SK-N-SH (cell line): ENCODE results near the gene STX11. TPM values are rescaled to one million over a fixed set of nuclear protein-coding genes. Genes with fewer than 3 reads are reported as not detected.

Experiments
- CTCF ChIA-PET: fragments of 300-600, 350-600 bp; formaldehyde crosslinking; extraction: SDS; loops from one replicate; lab custom pipeline; 2021; lab: Yijun Ruan, JAX
- POLR2A ChIA-PET: fragments of 350-600 bp; sonication (Branson Sonifier 250); formaldehyde crosslinking; extraction: SDS; loops from one replicate; lab custom pipeline; 2020; ENCODE audit warnings: antibody characterized with exemption, inconsistent platforms; lab: Yijun Ruan, JAX
- DNase-seq: peaks from one replicate; pipeline ENCODE4 v3.0.0; 2012
- H2AFZ ChIP-seq: fragments of 200-600 bp; sonication (generic); 2 replicates; pipeline ENCODE4 v1.8.1; 2016; ENCODE audit warnings: antibody characterized with exemption, mild to moderate bottlenecking, low read depth
- H3F3A ChIP-seq: fragments of 200-600 bp; sonication (generic); replicated peaks from 2 replicates; pipeline ENCODE3; 2016; ENCODE audit warnings: antibody characterized with exemption, mild to moderate bottlenecking; ENCODE audit not compliant: insufficient read depth
- H3K27ac ChIP-seq, 2 experiments: fragments of 200-500 bp in 1 of 2; fragments of 200-600 bp in 1 of 2; sonication (Bioruptor generic) in 1 of 2; sonication (generic), shearing (Covaris generic) in 1 of 2; 2 replicates each; pipeline versions ENCODE4 v1.5.1 to v1.6.1; 2014 to 2016; ENCODE audit warnings: low read depth in 2 of 2, inconsistent platforms in 1 of 2, low read length in 1 of 2, mild to moderate bottlenecking in 1 of 2, mixed read lengths in 1 of 2
- H3K27me3 ChIP-seq: fragments of 200-600 bp; sonication (generic), shearing (Covaris generic); 2 replicates; pipeline ENCODE4 v1.6.1; 2016; ENCODE audit warnings: mixed run types; ENCODE audit not compliant: insufficient read depth
- H3K36me3 ChIP-seq, 2 experiments: fragments of 200-500 bp in 1 of 2; fragments of 200-600 bp in 1 of 2; sonication (Bioruptor generic) in 1 of 2; sonication (generic) in 1 of 2; replicated peaks in 1 of 2; 2 replicates each; pipeline versions ENCODE3 to v1.5.1; 2014 to 2016; ENCODE audit warnings: low read length in 1 of 2, mild to moderate bottlenecking in 1 of 2; ENCODE audit not compliant: insufficient read depth in 2 of 2, control insufficient read depth in 1 of 2
- H3K4me1 ChIP-seq, 2 experiments: fragments of 200-500 bp in 1 of 2; fragments of 200-600 bp in 1 of 2; sonication (Bioruptor generic) in 1 of 2; sonication (generic), shearing (Covaris generic) in 1 of 2; 2 replicates each; pipeline versions ENCODE4 v1.5.1 to v1.6.1; 2014 to 2016; ENCODE audit warnings: low read depth in 1 of 2, low read length in 1 of 2, mixed run types in 1 of 2; ENCODE audit not compliant: insufficient read depth in 2 of 2, control insufficient read depth in 1 of 2
- H3K4me2 ChIP-seq: fragments of 200-600 bp; sonication (generic), shearing (Covaris generic); 2 replicates; pipeline ENCODE4 v1.6.1; 2017; ENCODE audit warnings: mixed run types
- H3K4me3 ChIP-seq, 2 experiments: fragments of 200-500 bp in 1 of 2; fragments of 200-600 bp in 1 of 2; sonication (Bioruptor generic) in 1 of 2; sonication (generic), shearing (Covaris generic) in 1 of 2; 2 replicates each; pipeline versions ENCODE4 v1.5.1 to v1.8.1; 2014 to 2016; ENCODE audit warnings: low read depth in 2 of 2, inconsistent platforms in 1 of 2, low read length in 1 of 2, mild to moderate bottlenecking in 1 of 2, mixed read lengths in 1 of 2, moderate library complexity in 1 of 2
- H3K79me2 ChIP-seq: fragments of 200-600 bp; sonication (generic); 2 replicates; pipeline ENCODE4 v1.8.1; 2017; ENCODE audit warnings: mild to moderate bottlenecking; ENCODE audit not compliant: insufficient read depth
- H3K9ac ChIP-seq: fragments of 200-600 bp; sonication (generic); 2 replicates; pipeline ENCODE4 v1.6.1; 2017; ENCODE audit warnings: mixed run types
- H3K9me2 ChIP-seq: fragments of 200-600 bp; sonication (generic); 2 replicates; pipeline ENCODE4 v1.6.1; 2017; ENCODE audit warnings: mixed run types
- H3K9me3 ChIP-seq: fragments of 200-600 bp; sonication (generic); 2 replicates; pipeline ENCODE4 v1.6.1; 2017; ENCODE audit warnings: mixed run types, mild to moderate bottlenecking, moderate library complexity
- H4K20me1 ChIP-seq: fragments of 200-600 bp; sonication (generic); 2 replicates; pipeline ENCODE4 v1.6.1; 2017; ENCODE audit warnings: mild to moderate bottlenecking, mixed run types; ENCODE audit not compliant: insufficient read depth
- CHD2 ChIP-seq: fragments of 150-350 bp; IDR thresholded peaks from 2 replicates; pipeline ENCODE4 v1.6.1; 2018; ENCODE audit warnings: low read length; ENCODE audit not compliant: partially characterized antibody
- FOSL2 ChIP-seq: IDR thresholded peaks from 2 replicates; pipeline ENCODE4 v1.4.0; 2012; ENCODE audit warnings: low read depth, mild to moderate bottlenecking, moderate library complexity, borderline replicate concordance
- FOXJ3 ChIP-seq: sonication (generic); formaldehyde crosslinking; IDR thresholded peaks from 2 replicates; pipeline ENCODE4 v1.5.1; 2020; ENCODE audit warnings: mild to moderate bottlenecking, missing genetic modification reagents
- FOXM1 ChIP-seq: IDR thresholded peaks from 2 replicates; pipeline ENCODE4 v1.4.0; 2012; ENCODE audit warnings: low read depth, mild to moderate bottlenecking
- IRF3 ChIP-seq: fragments of 150-350 bp; IDR thresholded peaks from 2 replicates; pipeline ENCODE4 v1.6.1; 2016; ENCODE audit warnings: mild to moderate bottlenecking, low read depth, low read length
- PBX3 ChIP-seq: IDR thresholded peaks from 2 replicates; pipeline ENCODE4; 2012
- RCOR1 ChIP-seq: fragments of 150-350 bp; IDR thresholded peaks from 2 replicates; pipeline ENCODE4 v1.6.1; 2017; ENCODE audit warnings: antibody characterized with exemption, low read length
- SIN3A ChIP-seq: IDR thresholded peaks from 2 replicates; pipeline ENCODE4 v1.6.1; 2012; ENCODE audit warnings: low read depth, mild to moderate bottlenecking, low read length, moderate library complexity, borderline replicate concordance
- SMC3 ChIP-seq: IDR thresholded peaks from 2 replicates; pipeline ENCODE4 v1.6.1; 2012; ENCODE audit warnings: low read depth, low read length, improper control_type of control experiment
- TAF1 ChIP-seq: IDR thresholded peaks from 2 replicates; pipeline ENCODE4 v1.6.1; 2012; ENCODE audit warnings: low read depth, mild to moderate bottlenecking, low read length, moderate library complexity, borderline replicate concordance
- TCF12 ChIP-seq: IDR thresholded peaks from 2 replicates; pipeline ENCODE4 v1.4.0; 2012
- TEAD4 ChIP-seq: IDR thresholded peaks from 2 replicates; pipeline ENCODE4 v1.4.0; 2012; ENCODE audit warnings: mild to moderate bottlenecking, borderline replicate concordance; ENCODE audit not compliant: insufficient read depth
- USF1 ChIP-seq: IDR thresholded peaks from 2 replicates; pipeline ENCODE4 v1.4.0; 2012; ENCODE audit warnings: low read depth, borderline replicate concordance
- USF2 ChIP-seq: fragments of 150-350 bp; IDR thresholded peaks from 2 replicates; pipeline ENCODE4 v1.6.1; 2017; ENCODE audit warnings: antibody characterized with exemption, low read length, low read depth, borderline replicate concordance
- WGBS: methylation state at CpG from one replicate; pipeline ENCODE4 v1.1.6; 2017; ENCODE audit warnings: low lambda C conversion rate; 5-methylcytosine and 5-hydroxymethylcytosine counted together
- polyA plus RNA-seq, 3 experiments: library from polyadenylated mRNA; depleted of rRNA; stranded (reverse); fragments of >200 nt; gene quantifications; 2 replicates each; pipeline ENCODE4 v1.2.3, GENCODE V29; 2012

Gene STX11
- polyA plus RNA-seq, 1 of the 3 experiments (the other 2 are of a cell fraction): 0.15 TPM

- H3K4me3 ChIP-seq: no peak overlapping the region
- no peaks in the 10 kb centered on the region for H3K79me2 ChIP-seq
- H3K9ac ChIP-seq: no peak overlapping the region
- H3K9me3 ChIP-seq: no peaks in the 10 kb centered on the region
- TF ChIP-seq CHD2 (no peak), TEAD4 (no peak), SIN3A (no peak), RCOR1 (no peak), USF2 (no peak)
- no peaks in the 10 kb centered on the region for H3F3A ChIP-seq
- H3K4me2 ChIP-seq: no peak overlapping the region
- H3K36me3 ChIP-seq: no peaks in the 10 kb centered on the region
- 45% methylated on average over 7 of the region's 7 CpGs for WGBS
- ChIA-PET CTCF (no interaction called here), POLR2A (no interaction called here)
- H2AFZ ChIP-seq: no peak overlapping the region
- H3K9me2 ChIP-seq: no peaks in the 10 kb centered on the region
- no peak overlapping the region for H3K27ac ChIP-seq
- peaks cover 0 to 7% of the 10 kb centered on the region in 2 experiments; a peak in 1 of 4 replicates for H3K4me1 ChIP-seq
- H4K20me1 ChIP-seq: no peaks in the 10 kb centered on the region
- no peak for DNase-seq
- no peaks in the 10 kb centered on the region for H3K27me3 ChIP-seq
Measured at GRCh38 chr6:144162977-144163376, 12.7 kb downstream of the STX11 start.

- Histone ChIP-seq H3K9ac (no peak overlapping the region), H4K20me1 (no peaks in the 10 kb centered on the region), H3K36me3 (no peaks in the 10 kb centered on the region), H3F3A (no peaks in the 10 kb centered on the region), H3K4me3 (no peak overlapping the region), H3K79me2 (no peaks in the 10 kb centered on the region), H3K9me3 (no peaks in the 10 kb centered on the region), H3K4me2 (no peak overlapping the region), H3K9me2 (no peaks in the 10 kb centered on the region), H3K27ac (no peak overlapping the region), H2AFZ (no peak overlapping the region), H3K4me1 (no peaks in the 10 kb centered on the region), H3K27me3 (no peaks in the 10 kb centered on the region)
- CTCF ChIA-PET: interaction anchor here (0.6 kb wide), 1 partner anchor 46 kb away, joined by 3 read pairs; no protein-coding TSS in a partner anchor
- no peak for DNase-seq
- WGBS: 28% methylated on average over 5 of the region's 5 CpGs
- no peak for TF ChIP-seq PBX3
- TF ChIP-seq TCF12: no peak
- TF ChIP-seq RCOR1: no peak
- TF ChIP-seq FOXM1: no peak
- TF ChIP-seq SIN3A: no peak
- no peak for TF ChIP-seq FOSL2
- no peak for TF ChIP-seq IRF3
- no peak for TF ChIP-seq TAF1
- TF ChIP-seq USF1: no peak
- no peak for TF ChIP-seq SMC3
- TF ChIP-seq FOXJ3 (CRISPR knock-in tag): no peak
- POLR2A ChIA-PET: no interaction called here
Measured at GRCh38 chr6:144165784-144166183, 15.5 kb downstream of the STX11 start.
